Activated T-cell treated with anti-CD3 and anti-CD28 coated beads for 1 hour (primary cell): Measurements from ENCODE around the gene CREBL2.

ENCODE experiments used
- DNase-seq: peaks from one replicate; pipeline ENCODE4 v3.0.0-alpha.2; 2020; ENCODE audit warnings: low read depth

CREBL2 gene

GRCh38 chr12:12681061-12681765, 69.5 kb downstream of the CREBL2 start:
- DNase-seq: no peak

GRCh38 chr12:12682284-12682683, 70.6 kb downstream of the CREBL2 start:
- DNase-seq: no peak

GRCh38 chr12:12683136-12683697, 71.5 kb downstream of the CREBL2 start:
- DNase-seq: no peak

DNA sequence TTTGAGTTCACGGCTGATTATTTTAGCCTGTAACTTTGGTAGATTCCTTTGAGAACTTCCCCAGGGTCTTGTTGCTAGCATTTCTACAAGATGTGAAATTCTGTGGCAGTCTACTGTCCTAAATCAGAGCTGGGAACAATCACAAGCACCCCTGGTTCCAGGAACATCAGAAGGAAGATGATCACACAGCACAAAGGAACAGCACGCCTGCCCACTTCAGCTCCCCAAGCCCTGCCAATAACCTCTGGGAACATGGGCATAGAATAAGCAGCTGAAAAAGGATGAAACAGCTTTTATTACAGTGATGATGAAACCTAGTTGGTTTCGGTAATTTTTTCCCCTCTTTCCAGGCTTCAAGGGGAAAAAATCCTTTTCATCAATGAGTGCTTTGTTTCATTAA, 72.0 kb downstream of the CREBL2 start:
- no peak for DNase-seq

DNA sequence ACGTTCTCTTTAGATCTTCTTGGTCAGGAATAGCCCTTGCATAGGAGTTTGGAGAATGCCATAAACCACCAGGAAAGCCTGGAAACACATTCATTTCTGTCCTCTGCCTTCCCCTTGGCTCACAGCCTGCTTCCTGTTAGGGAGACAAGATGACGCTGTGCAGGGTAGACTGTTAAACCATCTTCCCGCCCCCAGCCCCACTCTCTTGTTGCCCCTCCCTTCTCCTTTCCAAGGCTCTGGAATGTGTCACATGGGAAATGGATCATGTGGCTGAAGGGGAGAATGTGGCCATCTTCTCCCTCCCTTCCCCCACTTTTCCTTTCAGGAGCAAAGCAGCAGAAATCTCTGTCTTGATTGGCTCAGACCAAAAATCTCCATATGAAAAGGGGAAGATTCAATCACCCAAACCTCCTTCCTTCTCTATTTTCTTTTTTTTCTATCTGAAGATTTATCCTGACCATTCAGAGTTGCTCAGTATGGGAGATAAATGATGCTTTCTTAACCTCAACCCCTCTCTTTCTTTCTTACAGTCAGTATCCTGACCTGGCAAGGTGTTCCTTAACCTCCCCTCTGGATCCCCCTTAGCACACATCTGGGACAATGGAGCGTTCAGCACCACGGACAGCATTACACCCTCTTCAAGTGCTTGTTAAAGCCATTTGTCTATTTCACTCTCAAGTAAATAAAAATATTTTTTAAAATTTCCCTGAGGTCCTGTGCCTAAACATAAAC, 72.9 kb downstream of the CREBL2 start:
- no peak for DNase-seq

GRCh38 chr12:12685305-12685704, 73.6 kb downstream of the CREBL2 start:
- DNase-seq: no peak

DNA sequence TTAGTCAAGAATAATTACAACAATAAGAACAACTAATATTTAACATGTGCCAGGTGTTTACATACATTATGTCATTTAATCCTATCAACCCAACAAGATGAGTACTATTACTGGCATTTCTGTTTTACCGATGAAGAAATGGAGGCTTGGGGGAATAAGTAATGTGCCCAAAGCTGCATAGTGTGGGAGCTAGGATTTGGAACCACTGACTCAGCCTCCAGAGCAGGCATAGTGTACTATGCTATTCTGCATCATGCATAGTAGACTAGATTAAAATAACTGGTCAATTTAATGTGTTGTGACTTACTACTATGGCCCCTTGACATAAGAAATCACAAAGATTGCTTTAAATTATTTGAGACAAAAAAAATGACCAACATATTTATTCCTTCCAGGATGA, 74.8 kb downstream of the CREBL2 start:
- DNase-seq: no peak

DNA sequence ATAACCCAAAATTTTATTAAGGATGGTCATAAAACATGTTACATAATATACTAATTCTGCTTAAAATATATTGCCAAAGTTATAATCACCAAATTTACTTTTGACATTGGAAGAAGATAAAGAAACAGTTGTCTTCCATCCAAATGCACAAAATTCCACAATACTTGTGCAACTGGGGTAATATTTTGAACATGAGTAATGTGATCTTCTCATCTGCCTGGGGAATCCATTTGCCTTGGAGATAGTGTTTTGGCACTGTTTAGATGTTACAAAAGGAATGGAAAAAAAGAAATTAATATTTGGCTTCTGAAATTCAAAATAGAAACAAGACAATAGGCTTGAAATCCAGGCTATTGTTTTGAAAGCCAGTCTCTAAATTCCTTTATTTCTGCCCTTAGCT, 75.2 kb downstream of the CREBL2 start:
- DNase-seq: no peak

DNA sequence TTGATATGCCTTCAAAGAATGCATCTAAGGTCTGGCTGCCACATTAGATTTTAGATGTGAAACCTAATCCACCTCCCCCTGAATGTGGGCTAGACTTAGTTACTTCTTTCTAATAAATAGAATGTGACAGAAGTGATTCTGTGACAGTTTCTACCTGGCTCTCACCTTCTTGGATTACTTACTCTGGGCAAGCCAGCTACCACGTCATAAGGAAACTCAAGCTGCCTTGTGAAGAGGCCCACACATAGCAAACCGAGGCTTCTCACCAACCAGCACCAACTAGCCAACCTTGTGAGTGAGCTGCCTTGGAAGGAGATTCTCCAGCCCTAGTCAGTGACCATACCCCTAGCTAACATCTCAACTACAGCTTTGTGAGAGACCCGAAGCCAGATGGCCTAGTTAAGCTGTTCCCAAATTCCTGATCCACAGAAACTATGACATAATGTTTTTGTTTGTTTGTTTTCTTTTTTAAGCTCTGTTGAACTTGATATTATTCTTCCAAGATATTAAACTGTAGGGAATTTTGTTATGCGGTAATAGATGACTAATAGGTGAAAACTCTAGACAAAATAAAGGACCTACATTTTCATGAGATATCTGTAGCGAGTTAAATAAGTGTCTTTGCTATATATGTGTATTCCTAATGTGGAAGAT, 78.1 kb downstream of the CREBL2 start:
- no peak for DNase-seq

DNA sequence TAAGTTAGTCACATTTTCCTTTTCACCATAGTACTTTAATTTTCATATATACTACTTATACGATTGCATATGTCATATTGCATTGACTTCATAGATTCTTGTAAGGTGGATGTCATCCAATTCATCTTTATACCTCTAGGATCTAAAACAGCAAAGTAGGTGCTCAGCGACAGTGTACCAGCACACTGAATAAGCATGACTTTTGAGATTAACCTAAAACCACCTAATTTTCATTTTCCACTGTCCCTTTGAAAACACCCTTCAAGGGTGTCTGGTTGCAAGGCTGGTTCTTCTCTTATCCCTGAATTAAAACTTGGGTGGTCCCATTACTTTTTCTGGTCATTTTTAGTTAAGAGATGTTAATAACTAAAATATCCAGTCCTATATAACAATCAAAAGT, 79.9 kb downstream of the CREBL2 start:
- no peak for DNase-seq

DNA sequence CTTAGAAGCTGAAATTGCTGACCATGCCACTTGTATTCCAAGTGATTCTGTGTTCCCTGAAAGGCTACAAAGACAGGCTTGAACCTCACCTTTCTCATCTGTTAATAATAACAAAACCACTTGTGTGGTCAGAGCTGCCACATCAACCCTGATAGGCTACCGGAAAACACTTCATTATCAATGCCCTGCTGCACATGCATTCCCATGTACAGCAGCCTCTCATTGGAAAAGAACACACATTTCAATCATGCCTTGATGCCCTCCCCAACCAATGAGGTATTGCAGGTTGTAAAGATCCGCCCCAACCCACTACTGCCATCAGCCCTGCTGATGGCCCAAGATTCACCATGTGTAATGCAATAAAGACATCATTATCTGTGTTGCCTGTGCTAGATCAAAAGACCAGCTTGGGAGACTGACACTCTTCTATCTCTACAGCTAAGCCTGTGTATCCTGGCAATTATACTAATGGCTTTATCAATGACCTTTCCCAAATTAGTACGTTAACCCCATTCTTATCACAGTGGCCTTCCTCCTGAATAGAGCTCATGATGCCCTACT, 81.5 kb downstream of the CREBL2 start:
- DNase-seq: no peak
